Activated naive CD4-positive, alpha-beta T cell treated with anti-CD3 and anti-CD28 coated beads for 36 hours (primary cell): ENCODE data around the gene SRSF3. TPM values are rescaled to one million over a fixed set of nuclear protein-coding genes. Genes with fewer than 3 reads are reported as not detected.
A peak's percentile ranks its signal among the peaks of the same experiment; 100 is the strongest.

Experiments used
- CTCF ChIA-PET: fragments of 350-600 bp; sonication (Branson Sonifier 250); formaldehyde crosslinking; loops from one replicate; lab custom pipeline; 2021; ENCODE audit warnings: antibody characterized with exemption; lab: Charles Lee
- DNase-seq: peaks from one replicate; pipeline ENCODE4 v3.0.0-alpha.2; 2020
- H3K27ac Mint-ChIP-seq: one replicate; pipeline ENCODE4 v1.8.0; 2021; ENCODE audit warnings: mild to moderate bottlenecking, mixed read lengths
- H3K27me3 Mint-ChIP-seq: one replicate; pipeline ENCODE4 v1.8.0; 2021; ENCODE audit warnings: low read depth, mixed read lengths
- H3K36me3 Mint-ChIP-seq: one replicate; pipeline ENCODE4 v1.8.0; 2021; ENCODE audit warnings: low read depth, mixed read lengths
- H3K4me1 Mint-ChIP-seq: one replicate; pipeline ENCODE4 v1.8.0; 2021; ENCODE audit warnings: low read depth, mixed read lengths
- H3K4me3 Mint-ChIP-seq: one replicate; pipeline ENCODE4 v1.8.0; 2021; ENCODE audit warnings: mild to moderate bottlenecking, moderate library complexity, mixed read lengths
- H3K9me3 Mint-ChIP-seq: one replicate; pipeline ENCODE4 v1.8.0; 2021; ENCODE audit warnings: mixed read lengths
- intact Hi-C: fragments of 100-400 bp; cut with micrococcal nuclease; formaldehyde crosslinking; loops from one replicate; pipeline ENCODE4 v1.15.1; 2023
- total RNA-seq, 2 experiments: library from RNA; stranded (reverse); gene quantifications; one replicate each; pipeline ENCODE4 v1.2.3, GENCODE V29; 2021

The SRSF3 gene
- total RNA-seq, 2 experiments from 2014 or later: 250 to 269 TPM

GRCh38 chr6:36618366-36619355 is 24.5 kb downstream of the SRSF3 start:
- no peak overlapping the region for H3K27ac Mint-ChIP-seq
- H3K4me1 Mint-ChIP-seq: peaks cover 16% of the 10 kb centered on the region
- no peaks in the 10 kb centered on the region for H3K9me3 Mint-ChIP-seq
- no peak for DNase-seq
- H3K4me3 Mint-ChIP-seq: no peak overlapping the region
- CTCF ChIA-PET: interaction anchor here (0.6 to 3.6 kb wide), 5 partner anchors 9 to 149 kb away, joined by 3 to 18 read pairs (median 3); partner anchors contain the start of gene CDKN1A
- intact Hi-C loops: loop anchor here (5.0 to 10.0 kb wide), 2 partner anchors 234 to 396 kb away; no protein-coding TSS in a partner anchor
- H3K36me3 Mint-ChIP-seq: peaks cover 8% of the 10 kb centered on the region
- no peaks in the 10 kb centered on the region for H3K27me3 Mint-ChIP-seq

GRCh38 chr6:36621371-36621855 is 27.3 kb downstream of the SRSF3 start:
- Mint-ChIP-seq H3K4me3 (no peak overlapping the region), H3K27me3 (no peaks in the 10 kb centered on the region), H3K27ac (no peak overlapping the region), H3K9me3 (no peaks in the 10 kb centered on the region), H3K36me3 (no peaks in the 10 kb centered on the region), H3K4me1 (peaks cover 8% of the 10 kb centered on the region)
- DNase-seq: no peak
- intact Hi-C loops: no loop called here
- CTCF ChIA-PET: no interaction called here

GRCh38 chr6:36622901-36623546 is 28.9 kb downstream of the SRSF3 start:
- Mint-ChIP-seq H3K27ac (no peak overlapping the region), H3K4me1 (peaks cover 14% of the 10 kb centered on the region), H3K27me3 (no peaks in the 10 kb centered on the region), H3K9me3 (no peaks in the 10 kb centered on the region), H3K36me3 (no peaks in the 10 kb centered on the region), H3K4me3 (no peak overlapping the region)
- intact Hi-C loops: loop anchor here (1.0 to 2.0 kb wide), 7 partner anchors 8 to 160 kb away; no protein-coding TSS in a partner anchor
- CTCF ChIA-PET: interaction anchor here (0.6 to 4.5 kb wide), 13 partner anchors 8 to 879 kb away, joined by 3 to 71 read pairs (median 4); no protein-coding TSS in a partner anchor
- DNase-seq: no peak

GRCh38 chr6:36623547-36624459 is 29.6 kb downstream of the SRSF3 start:
- Mint-ChIP-seq H3K27me3 (no peaks in the 10 kb centered on the region), H3K36me3 (no peaks in the 10 kb centered on the region), H3K4me3 (no peak overlapping the region), H3K27ac (no peak overlapping the region), H3K4me1 (peaks cover 14% of the 10 kb centered on the region), H3K9me3 (no peaks in the 10 kb centered on the region)
- intact Hi-C loops: loop anchor here (1.0 to 2.0 kb wide), 7 partner anchors 9 to 159 kb away; no protein-coding TSS in a partner anchor
- peak; percentile 91 for DNase-seq
- CTCF ChIA-PET: interaction anchor here (0.6 to 4.5 kb wide), 19 partner anchors 9 to 160 kb away, joined by 3 to 71 read pairs (median 5); no protein-coding TSS in a partner anchor

- no peak overlapping the region for H3K27ac Mint-ChIP-seq
- no peak for DNase-seq
- no peak overlapping the region for H3K4me3 Mint-ChIP-seq
- CTCF ChIA-PET: interaction anchor here (1.0 to 4.5 kb wide), 13 partner anchors 9 to 159 kb away, joined by 3 to 71 read pairs (median 8); no protein-coding TSS in a partner anchor
- H3K36me3 Mint-ChIP-seq: no peaks in the 10 kb centered on the region
- peaks cover 14% of the 10 kb centered on the region for H3K4me1 Mint-ChIP-seq
- H3K27me3 Mint-ChIP-seq: no peaks in the 10 kb centered on the region
- no peaks in the 10 kb centered on the region for H3K9me3 Mint-ChIP-seq
- intact Hi-C loops: no loop called here
Observed at GRCh38 chr6:36624461-36625157, 30.4 kb downstream of the SRSF3 start.

GRCh38 chr6:36625158-36625919 is 31.2 kb downstream of the SRSF3 start:
- Mint-ChIP-seq H3K27me3 (no peaks in the 10 kb centered on the region), H3K36me3 (no peaks in the 10 kb centered on the region), H3K4me3 (no peak overlapping the region), H3K4me1 (peaks cover 14% of the 10 kb centered on the region), H3K27ac (no peak overlapping the region), H3K9me3 (no peaks in the 10 kb centered on the region)
- CTCF ChIA-PET: interaction anchor here (1.3 to 4.5 kb wide), 7 partner anchors 10 to 158 kb away, joined by 3 to 71 read pairs (median 11); no protein-coding TSS in a partner anchor
- intact Hi-C loops: no loop called here
- DNase-seq: no peak

GRCh38 chr6:36626636-36627035 is 32.5 kb downstream of the SRSF3 start:
- H3K27me3 Mint-ChIP-seq: no peaks in the 10 kb centered on the region
- peaks cover 14% of the 10 kb centered on the region for H3K4me1 Mint-ChIP-seq
- no peak overlapping the region for H3K27ac Mint-ChIP-seq

GRCh38 chr6:36627141-36627540 is 33.0 kb downstream of the SRSF3 start:
- intact Hi-C loops: no loop called here
- H3K27me3 Mint-ChIP-seq: no peaks in the 10 kb centered on the region
- H3K4me3 Mint-ChIP-seq: no peak overlapping the region
- H3K27ac Mint-ChIP-seq: no peak overlapping the region
- CTCF ChIA-PET: interaction anchor here (0.8 to 3.0 kb wide), 3 partner anchors 8 to 132 kb away, joined by 3 to 14 read pairs (median 3); no protein-coding TSS in a partner anchor
- no peaks in the 10 kb centered on the region for H3K36me3 Mint-ChIP-seq
- no peak for DNase-seq
- peaks cover 14% of the 10 kb centered on the region for H3K4me1 Mint-ChIP-seq
- no peaks in the 10 kb centered on the region for H3K9me3 Mint-ChIP-seq

More at GRCh38 chr6:36626636-36627035, 32.5 kb downstream of the SRSF3 start:
- Mint-ChIP-seq H3K36me3 (no peaks in the 10 kb centered on the region), H3K9me3 (no peaks in the 10 kb centered on the region), H3K4me3 (no peak overlapping the region)
- no peak for DNase-seq
- CTCF ChIA-PET: interaction anchor here (1.0 to 4.5 kb wide), 3 partner anchors 128 to 139 kb away, joined by 3 to 71 read pairs (median 24); no protein-coding TSS in a partner anchor
- intact Hi-C loops: no loop called here

GRCh38 chr6:36627801-36628246 is 33.7 kb downstream of the SRSF3 start:
- CTCF ChIA-PET: interaction anchor here (0.6 to 3.0 kb wide), 6 partner anchors 9 to 141 kb away, joined by 3 to 14 read pairs (median 3); no protein-coding TSS in a partner anchor
- no peaks in the 10 kb centered on the region for H3K36me3 Mint-ChIP-seq
- no peak overlapping the region for H3K4me3 Mint-ChIP-seq
- H3K27ac Mint-ChIP-seq: no peak overlapping the region
- no peaks in the 10 kb centered on the region for H3K27me3 Mint-ChIP-seq
- peaks cover 12% of the 10 kb centered on the region for H3K4me1 Mint-ChIP-seq
- intact Hi-C loops: no loop called here
- no peak for DNase-seq
- H3K9me3 Mint-ChIP-seq: no peaks in the 10 kb centered on the region

- H3K9me3 Mint-ChIP-seq: no peaks in the 10 kb centered on the region
Observed at GRCh38 chr6:36629784-36630183, 35.6 kb downstream of the SRSF3 start.

More at GRCh38 chr6:36629784-36630183, 35.6 kb downstream of the SRSF3 start:
- no peak for DNase-seq
- no peaks in the 10 kb centered on the region for H3K27me3 Mint-ChIP-seq
- peaks cover 6% of the 10 kb centered on the region for H3K4me1 Mint-ChIP-seq
- no peak overlapping the region for H3K27ac Mint-ChIP-seq
- H3K36me3 Mint-ChIP-seq: no peaks in the 10 kb centered on the region
- H3K4me3 Mint-ChIP-seq: no peak overlapping the region
- intact Hi-C loops: no loop called here
- CTCF ChIA-PET: interaction anchor here (0.8 to 3.0 kb wide), 2 partner anchors 15 to 95 kb away, joined by 3 to 14 read pairs; no protein-coding TSS in a partner anchor
